Neural progenitor cell (in vitro differentiated cells): ENCODE measurements around the gene NOXRED1.

ENCODE experiments used
- EZH2phosphoT487 ChIP-seq: fragments of 200-600 bp; sonication (generic); IDR thresholded peaks from 2 replicates; pipeline ENCODE4 v1.6.1; 2017; ENCODE audit warnings: antibody characterized with exemption
- TF ChIP-seq, protein P1 (sequence below): fragments of 200-600 bp; sonication (generic); IDR thresholded peaks from 2 replicates; pipeline ENCODE4 v1.5.1; 2017; ENCODE audit warnings: antibody characterized with exemption, mild to moderate bottlenecking

DNA sequence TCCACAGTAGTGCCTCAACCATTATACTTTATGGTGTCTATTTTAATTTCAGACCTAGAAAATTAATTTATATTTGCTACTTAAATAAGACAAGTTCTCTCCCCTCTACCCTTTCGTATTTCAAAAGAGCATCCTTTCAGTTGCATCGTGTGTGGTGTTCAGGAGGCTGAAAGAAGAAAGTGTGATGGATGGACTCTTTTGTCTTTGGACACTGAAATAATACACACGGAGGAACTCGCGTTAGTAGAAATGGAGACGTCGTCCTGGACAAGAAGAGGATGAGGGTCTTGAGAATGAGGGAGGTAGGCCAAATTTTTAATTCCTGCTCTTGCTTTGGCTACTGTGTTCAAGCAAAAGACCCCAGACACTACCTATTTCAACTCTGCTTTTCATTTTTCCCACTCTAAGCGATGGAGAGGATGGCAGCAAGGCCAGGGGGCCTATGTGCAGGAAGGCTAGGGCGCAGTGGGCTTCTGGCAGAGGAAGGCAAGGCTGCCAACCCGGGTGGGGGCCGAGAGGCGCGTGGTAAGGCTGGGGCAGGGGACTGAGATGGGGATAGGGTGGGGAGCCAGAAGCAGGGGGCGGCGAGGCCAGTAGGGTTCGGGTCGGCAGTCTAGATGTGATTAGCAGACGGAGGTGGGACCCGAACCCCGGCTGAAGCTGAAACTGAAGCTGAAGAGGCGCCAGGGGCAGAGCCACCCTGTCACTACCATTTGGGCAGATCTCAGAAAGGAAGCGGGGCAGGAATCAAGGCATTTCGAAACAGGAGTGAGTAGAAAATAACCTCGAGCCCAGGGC lies 47.2 kb downstream of the NOXRED1 start:
- TF ChIP-seq, protein P1, sequence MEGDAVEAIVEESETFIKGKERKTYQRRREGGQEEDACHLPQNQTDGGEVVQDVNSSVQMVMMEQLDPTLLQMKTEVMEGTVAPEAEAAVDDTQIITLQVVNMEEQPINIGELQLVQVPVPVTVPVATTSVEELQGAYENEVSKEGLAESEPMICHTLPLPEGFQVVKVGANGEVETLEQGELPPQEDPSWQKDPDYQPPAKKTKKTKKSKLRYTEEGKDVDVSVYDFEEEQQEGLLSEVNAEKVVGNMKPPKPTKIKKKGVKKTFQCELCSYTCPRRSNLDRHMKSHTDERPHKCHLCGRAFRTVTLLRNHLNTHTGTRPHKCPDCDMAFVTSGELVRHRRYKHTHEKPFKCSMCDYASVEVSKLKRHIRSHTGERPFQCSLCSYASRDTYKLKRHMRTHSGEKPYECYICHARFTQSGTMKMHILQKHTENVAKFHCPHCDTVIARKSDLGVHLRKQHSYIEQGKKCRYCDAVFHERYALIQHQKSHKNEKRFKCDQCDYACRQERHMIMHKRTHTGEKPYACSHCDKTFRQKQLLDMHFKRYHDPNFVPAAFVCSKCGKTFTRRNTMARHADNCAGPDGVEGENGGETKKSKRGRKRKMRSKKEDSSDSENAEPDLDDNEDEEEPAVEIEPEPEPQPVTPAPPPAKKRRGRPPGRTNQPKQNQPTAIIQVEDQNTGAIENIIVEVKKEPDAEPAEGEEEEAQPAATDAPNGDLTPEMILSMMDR: no peak
- TF ChIP-seq EZH2phosphoT487: no peak
